Activated CD8-positive, alpha-beta T cell treated with anti-CD3 and anti-CD28 coated beads, Interleukin-2, amount 10 ng/mL, durations not matched to agents 7 days and 5 days (primary cell): Measurements from ENCODE around the gene PRR35. TPM values are rescaled to one million over a fixed set of nuclear protein-coding genes. Genes with fewer than 3 reads are reported as not detected.

Source experiments
- ATAC-seq: fragments of 150-1000 bp; cut with Tn5 transposase; one replicate; pipeline ENCODE4 v1.10.0; 2021; ENCODE audit warnings: moderate library complexity
- CTCF ChIA-PET: fragments of 350-600 bp; sonication (Branson Sonifier 250); formaldehyde crosslinking; loops from one replicate; lab custom pipeline; 2021; ENCODE audit warnings: antibody characterized with exemption; lab: Charles Lee
- POLR2A ChIA-PET: fragments of 350-600 bp; sonication (Branson Sonifier 250); formaldehyde crosslinking; loops from one replicate; lab custom pipeline; 2021; ENCODE audit warnings: antibody characterized with exemption; lab: Charles Lee
- DNase-seq: peaks from one replicate; pipeline ENCODE4 v3.0.0-alpha.2; 2020
- H3K27ac Mint-ChIP-seq: one replicate; pipeline ENCODE4 v1.8.0; 2021; ENCODE audit warnings: mild to moderate bottlenecking, mixed read lengths
- H3K27me3 Mint-ChIP-seq: one replicate; pipeline ENCODE4 v1.8.0; 2021; ENCODE audit warnings: low read depth, mixed read lengths
- H3K36me3 Mint-ChIP-seq: one replicate; pipeline ENCODE4 v1.8.0; 2021; ENCODE audit warnings: low read depth, mixed read lengths
- H3K4me1 Mint-ChIP-seq: one replicate; pipeline ENCODE4 v1.8.0; 2021; ENCODE audit warnings: low read depth, mixed read lengths
- H3K4me3 Mint-ChIP-seq: one replicate; pipeline ENCODE4 v1.8.0; 2021; ENCODE audit warnings: mild to moderate bottlenecking, mixed read lengths
- H3K9me3 Mint-ChIP-seq: one replicate; pipeline ENCODE4 v1.8.0; 2022; ENCODE audit warnings: mixed read lengths; ENCODE audit not compliant: insufficient read depth
- total RNA-seq, 2 experiments: library from RNA; stranded (reverse); gene quantifications; one replicate each; pipeline ENCODE4 v1.2.3, GENCODE V29; 2021

Gene PRR35
- total RNA-seq, 2 experiments from 2014 or later = not detected

DNA sequence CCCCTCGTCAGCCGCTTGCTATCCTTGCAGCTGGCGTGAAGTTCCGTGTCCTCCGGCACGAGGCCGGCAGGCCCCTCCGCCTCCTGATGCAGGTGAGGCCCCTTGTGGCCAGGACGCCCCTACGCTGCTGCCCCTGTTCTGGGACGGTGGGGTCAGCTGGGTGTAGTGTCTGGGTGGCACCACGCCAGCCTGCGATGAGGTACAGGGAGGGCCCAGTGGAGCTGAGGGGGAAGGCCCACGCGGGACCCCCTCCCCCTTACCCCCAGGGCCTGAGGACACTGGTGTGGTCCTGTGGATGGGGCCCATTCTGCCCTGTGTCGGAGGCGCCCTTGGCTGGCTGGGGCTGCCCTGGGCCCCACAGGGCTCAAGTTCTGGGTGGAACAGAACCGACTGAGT lies 22.0 kb downstream of the PRR35 start:
- H3K4me3 Mint-ChIP-seq = no peak overlapping the region
- ATAC-seq = no peak
- H3K27me3 Mint-ChIP-seq = no peaks in the 10 kb centered on the region
- no peaks in the 10 kb centered on the region for H3K36me3 Mint-ChIP-seq
- ChIA-PET CTCF (no interaction called here), POLR2A (no interaction called here)
- no peak overlapping the region for H3K27ac Mint-ChIP-seq
- DNase-seq = no peak
- H3K4me1 Mint-ChIP-seq = peaks cover 4% of the 10 kb centered on the region
- H3K9me3 Mint-ChIP-seq = no peaks in the 10 kb centered on the region

DNA sequence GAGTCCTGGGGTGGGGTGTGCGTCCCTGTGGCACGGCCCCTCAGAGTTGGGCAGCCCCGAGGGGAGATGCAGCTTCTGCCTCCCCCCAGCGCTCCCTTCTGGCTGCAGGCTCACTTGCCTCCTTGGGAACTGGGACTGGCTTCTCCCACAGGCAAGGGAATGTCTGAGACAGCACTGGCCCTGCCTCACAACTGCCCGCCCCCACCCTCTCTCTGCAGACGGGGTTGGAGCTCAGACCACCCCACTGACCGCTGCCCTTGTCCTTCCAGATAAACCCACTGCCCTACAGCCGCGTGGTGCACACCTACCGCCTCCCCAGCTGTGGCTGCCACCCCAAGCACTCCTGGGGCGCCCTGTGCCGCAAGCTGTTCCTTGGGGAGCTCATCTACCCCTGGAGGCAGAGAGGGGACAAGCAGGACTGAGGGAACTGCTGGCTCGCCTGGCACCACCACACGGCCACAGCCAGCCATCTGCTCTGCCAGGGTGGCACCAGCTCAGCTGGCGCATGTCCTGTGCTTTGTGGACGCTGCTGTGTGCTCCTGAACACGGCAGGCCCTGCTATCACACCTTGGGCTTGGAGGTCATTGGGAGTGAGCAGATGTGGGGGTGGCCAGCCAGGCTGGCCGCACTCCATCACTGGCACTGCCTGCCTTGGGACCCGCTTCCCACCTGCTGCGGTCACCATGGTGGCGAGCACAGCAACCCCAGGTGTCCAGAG lies 22.6 kb downstream of the PRR35 start:
- ChIA-PET CTCF (no interaction called here), POLR2A (no interaction called here)
- peaks cover 8% of the 10 kb centered on the region for H3K4me1 Mint-ChIP-seq
- DNase-seq (no peak), ATAC-seq (no peak)
- peaks cover 2% of the 10 kb centered on the region for H3K36me3 Mint-ChIP-seq
- no peak overlapping the region for H3K27ac Mint-ChIP-seq
- no peak overlapping the region for H3K4me3 Mint-ChIP-seq
- H3K9me3 Mint-ChIP-seq = no peaks in the 10 kb centered on the region
- no peaks in the 10 kb centered on the region for H3K27me3 Mint-ChIP-seq

DNA sequence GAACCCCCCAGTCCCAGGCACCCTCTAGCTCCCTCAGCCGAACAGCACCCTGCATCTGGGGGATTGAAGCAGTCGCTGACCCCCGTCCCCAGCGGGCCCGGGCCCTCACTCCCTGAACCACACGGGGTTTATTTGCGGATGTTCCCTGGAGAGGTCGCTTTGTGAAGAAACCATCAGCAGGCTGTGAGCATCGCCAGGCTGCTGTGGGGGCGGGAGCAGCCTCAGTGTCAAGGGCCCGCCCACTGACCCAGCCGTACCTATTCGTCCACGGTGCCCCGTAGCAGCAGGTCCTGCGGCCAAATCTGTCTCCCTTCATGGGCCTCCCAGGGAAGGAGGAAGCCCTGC lies 23.2 kb downstream of the PRR35 start:
- H3K4me3 Mint-ChIP-seq = no peak overlapping the region
- H3K4me1 Mint-ChIP-seq = peaks cover 9% of the 10 kb centered on the region
- ChIA-PET CTCF (no interaction called here), POLR2A (no interaction called here)
- no peaks in the 10 kb centered on the region for H3K9me3 Mint-ChIP-seq
- peaks cover 2% of the 10 kb centered on the region for H3K36me3 Mint-ChIP-seq
- no peak for ATAC-seq
- no peak for DNase-seq
- no peak overlapping the region for H3K27ac Mint-ChIP-seq
- H3K27me3 Mint-ChIP-seq = no peaks in the 10 kb centered on the region

DNA sequence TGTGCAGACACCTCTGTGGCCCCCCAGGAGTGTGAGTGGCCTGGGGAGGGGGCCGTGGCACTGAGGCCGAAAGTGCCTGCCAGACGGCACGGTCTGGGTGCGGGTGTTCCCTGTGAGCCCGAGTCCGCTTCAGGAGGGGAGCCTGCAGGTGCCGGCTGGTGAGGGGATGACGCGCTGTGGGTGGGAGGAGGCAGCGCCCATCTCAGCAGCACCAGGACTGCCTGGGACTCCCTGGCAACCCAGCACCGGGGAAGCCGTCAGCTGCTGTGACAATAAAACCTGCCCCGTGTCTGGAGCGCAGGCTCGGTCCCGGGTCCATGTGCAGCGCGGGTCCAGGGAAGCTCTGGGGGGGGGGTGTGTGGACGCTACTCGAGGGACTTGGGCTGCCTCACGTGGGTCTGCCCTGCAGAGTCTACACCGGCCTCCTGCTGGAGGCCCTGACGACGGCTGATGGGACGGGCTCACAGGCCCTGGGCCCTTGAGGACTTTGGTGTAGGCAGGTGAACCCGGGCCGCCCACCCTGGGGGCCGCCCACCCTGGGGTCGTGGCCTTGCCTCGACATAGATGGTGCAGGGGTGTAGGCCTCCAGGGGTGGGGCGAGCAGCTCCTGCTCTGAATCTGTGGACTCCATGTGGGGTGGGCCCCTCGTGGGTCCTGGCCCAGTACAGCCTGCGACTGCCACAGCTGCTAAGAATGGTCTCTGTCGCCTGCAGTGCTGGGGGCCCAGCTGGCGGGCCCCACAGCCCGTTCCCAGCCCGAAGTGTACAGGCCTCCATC lies 23.8 kb downstream of the PRR35 start:
- H3K4me3 Mint-ChIP-seq = no peak overlapping the region
- no peaks in the 10 kb centered on the region for H3K27me3 Mint-ChIP-seq
- ATAC-seq = no peak
- H3K36me3 Mint-ChIP-seq = peaks cover 2% of the 10 kb centered on the region
- H3K4me1 Mint-ChIP-seq = peaks cover 9% of the 10 kb centered on the region
- CTCF ChIA-PET = no interaction called here
- no peak overlapping the region for H3K27ac Mint-ChIP-seq
- H3K9me3 Mint-ChIP-seq = no peaks in the 10 kb centered on the region
- DNase-seq = no peak
- POLR2A ChIA-PET = no interaction called here

DNA sequence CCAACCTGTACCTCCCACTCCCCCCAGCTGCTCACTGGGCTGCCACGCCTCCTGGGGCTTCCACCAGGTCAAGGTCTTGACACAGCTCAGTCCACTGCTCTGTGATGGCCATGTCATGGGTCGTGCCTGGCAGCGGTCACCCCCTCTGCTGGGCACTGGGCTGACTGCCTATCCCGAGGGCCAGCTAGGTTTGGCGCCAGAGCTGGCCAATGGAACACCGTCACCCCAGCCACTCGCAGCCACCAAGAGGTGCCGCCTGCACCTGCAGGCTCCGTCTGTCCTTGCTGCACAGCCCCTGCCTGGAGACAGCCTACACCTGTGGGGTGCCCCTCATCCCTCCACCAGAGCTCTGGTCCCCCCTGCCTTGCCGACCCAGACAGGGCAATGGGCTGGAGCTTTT lies 25.2 kb downstream of the PRR35 start:
- Mint-ChIP-seq H3K4me1 (peaks cover 7% of the 10 kb centered on the region), H3K27ac (peak overlapping the region; percentile 11), H3K4me3 (no peak overlapping the region), H3K36me3 (peaks cover 2% of the 10 kb centered on the region), H3K9me3 (no peaks in the 10 kb centered on the region), H3K27me3 (no peaks in the 10 kb centered on the region)
- DNase-seq (no peak), ATAC-seq (no peak)
- POLR2A ChIA-PET = no interaction called here
- CTCF ChIA-PET = no interaction called here

DNA sequence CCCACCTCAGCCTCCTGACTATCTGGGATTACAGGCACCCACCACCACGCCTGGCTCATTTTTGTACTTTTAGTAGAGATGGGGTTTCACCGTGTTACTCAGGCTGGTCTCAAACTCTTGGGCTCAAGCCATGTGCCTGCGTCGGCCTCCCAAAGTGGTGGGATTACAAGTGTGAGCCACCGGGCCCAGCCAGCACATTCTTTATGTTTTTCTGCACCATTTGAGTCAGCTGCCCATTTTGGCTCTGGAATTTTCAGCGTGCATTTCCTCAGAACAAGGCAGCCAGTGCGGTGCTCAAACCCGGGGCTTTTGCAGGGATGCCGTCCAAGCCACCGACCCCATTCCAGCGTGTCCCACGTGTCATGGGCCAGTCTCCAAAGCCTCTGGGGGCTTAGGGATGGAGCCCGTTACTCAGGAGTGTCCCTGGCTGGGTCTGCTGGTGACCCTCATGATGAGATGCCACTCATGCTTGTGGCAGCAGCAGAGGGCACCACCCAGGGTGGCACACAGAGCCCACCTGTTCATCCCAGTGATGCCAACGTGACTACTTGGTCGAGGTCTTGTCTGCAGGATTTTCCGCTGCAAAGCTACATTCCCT lies 26.0 kb downstream of the PRR35 start:
- H3K36me3 Mint-ChIP-seq = peaks cover 2% of the 10 kb centered on the region
- H3K27me3 Mint-ChIP-seq = no peaks in the 10 kb centered on the region
- H3K4me3 Mint-ChIP-seq = no peak overlapping the region
- no peaks in the 10 kb centered on the region for H3K9me3 Mint-ChIP-seq
- CTCF ChIA-PET = no interaction called here
- no peak for DNase-seq
- peaks cover 13% of the 10 kb centered on the region for H3K4me1 Mint-ChIP-seq
- POLR2A ChIA-PET = no interaction called here
- no peak overlapping the region for H3K27ac Mint-ChIP-seq
- ATAC-seq = no peak

DNA sequence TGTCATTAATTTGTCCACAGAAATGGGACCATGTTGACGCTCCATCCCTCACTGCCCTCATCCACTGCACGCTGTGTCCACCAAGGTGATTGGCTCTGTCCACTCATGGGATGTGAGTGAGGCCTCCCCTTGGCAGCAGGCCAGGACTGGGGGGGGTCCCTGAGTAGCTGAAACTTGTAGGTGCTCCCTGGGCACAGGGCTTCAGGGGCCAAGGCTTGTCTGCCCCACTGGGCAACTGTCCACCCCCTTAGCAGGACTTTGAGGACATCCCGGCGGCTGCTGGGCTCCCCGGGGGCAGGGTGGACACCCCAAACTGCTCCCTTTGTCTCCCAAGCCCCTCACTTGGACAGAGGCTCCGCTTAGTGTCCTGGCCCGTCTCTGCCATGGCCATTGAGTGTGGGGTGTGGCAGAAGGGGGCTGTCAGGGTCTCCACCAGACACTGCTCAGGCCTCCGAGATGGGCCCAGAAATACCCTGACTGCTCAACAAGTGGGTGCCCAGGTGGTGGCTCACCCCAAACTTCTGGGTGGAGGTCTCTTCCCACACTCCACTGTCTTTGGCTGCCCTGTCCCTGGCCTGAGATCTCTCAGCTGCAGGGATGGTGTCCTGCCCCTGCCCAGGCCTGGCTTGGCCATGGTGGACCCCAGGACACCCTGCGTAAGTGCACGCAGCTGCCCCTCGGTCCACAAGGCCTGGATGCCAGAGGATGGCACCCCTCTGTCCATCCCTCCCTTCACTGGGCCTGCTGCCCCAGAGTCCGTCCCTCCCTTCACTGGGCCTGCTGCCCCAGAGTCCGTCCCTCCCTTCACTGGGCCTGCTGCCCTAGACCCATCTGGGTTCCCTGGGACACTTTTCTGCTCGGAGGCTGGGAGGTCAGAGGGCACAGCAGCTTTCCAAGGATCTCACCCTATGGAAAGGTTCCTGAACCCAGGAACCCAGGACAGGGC lies 26.7 kb downstream of the PRR35 start:
- DNase-seq (no peak), ATAC-seq (no peak)
- POLR2A ChIA-PET = interaction anchor here (1.2 kb wide), 1 partner anchor 49 kb away, joined by 3 read pairs; the partner anchor contains the start of gene METTL26
- Mint-ChIP-seq H3K27me3 (no peaks in the 10 kb centered on the region), H3K4me1 (peaks cover 18% of the 10 kb centered on the region), H3K36me3 (peaks cover 2% of the 10 kb centered on the region), H3K9me3 (no peaks in the 10 kb centered on the region), H3K27ac (peak overlapping the region; percentile 84), H3K4me3 (peak overlapping the region; percentile 84)
- CTCF ChIA-PET = no interaction called here

DNA sequence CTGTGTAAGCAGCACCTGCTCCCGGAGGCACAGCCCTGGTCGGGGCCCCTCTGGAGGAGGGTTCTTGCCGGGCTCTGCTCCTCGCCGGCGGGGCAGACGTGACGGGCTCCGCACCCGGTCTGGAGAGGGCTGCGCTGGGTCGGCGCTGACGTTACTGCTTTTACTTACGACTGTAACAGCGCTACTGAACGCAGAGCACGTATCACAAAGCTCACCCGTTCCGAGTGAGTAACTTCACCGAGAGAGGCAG lies 28.4 kb downstream of the PRR35 start:
- Mint-ChIP-seq H3K9me3 (no peaks in the 10 kb centered on the region), H3K4me1 (peaks cover 33% of the 10 kb centered on the region), H3K36me3 (peaks cover 2% of the 10 kb centered on the region), H3K4me3 (peak overlapping the region; percentile 84), H3K27me3 (no peaks in the 10 kb centered on the region), H3K27ac (peak overlapping the region; percentile 99)
- DNase-seq (peak; percentile 75), ATAC-seq (peak; percentile 13)
- POLR2A ChIA-PET = interaction anchor here (0.7 to 1.4 kb wide), 6 partner anchors 9 to 1376 kb away, joined by 3 read pairs; partner anchors contain the start of genes METTL26, RPS2 and WFIKKN1
- CTCF ChIA-PET = interaction anchor here (1.1 kb wide), 1 partner anchor 9 kb away, joined by 3 read pairs; no protein-coding TSS in a partner anchor

DNA sequence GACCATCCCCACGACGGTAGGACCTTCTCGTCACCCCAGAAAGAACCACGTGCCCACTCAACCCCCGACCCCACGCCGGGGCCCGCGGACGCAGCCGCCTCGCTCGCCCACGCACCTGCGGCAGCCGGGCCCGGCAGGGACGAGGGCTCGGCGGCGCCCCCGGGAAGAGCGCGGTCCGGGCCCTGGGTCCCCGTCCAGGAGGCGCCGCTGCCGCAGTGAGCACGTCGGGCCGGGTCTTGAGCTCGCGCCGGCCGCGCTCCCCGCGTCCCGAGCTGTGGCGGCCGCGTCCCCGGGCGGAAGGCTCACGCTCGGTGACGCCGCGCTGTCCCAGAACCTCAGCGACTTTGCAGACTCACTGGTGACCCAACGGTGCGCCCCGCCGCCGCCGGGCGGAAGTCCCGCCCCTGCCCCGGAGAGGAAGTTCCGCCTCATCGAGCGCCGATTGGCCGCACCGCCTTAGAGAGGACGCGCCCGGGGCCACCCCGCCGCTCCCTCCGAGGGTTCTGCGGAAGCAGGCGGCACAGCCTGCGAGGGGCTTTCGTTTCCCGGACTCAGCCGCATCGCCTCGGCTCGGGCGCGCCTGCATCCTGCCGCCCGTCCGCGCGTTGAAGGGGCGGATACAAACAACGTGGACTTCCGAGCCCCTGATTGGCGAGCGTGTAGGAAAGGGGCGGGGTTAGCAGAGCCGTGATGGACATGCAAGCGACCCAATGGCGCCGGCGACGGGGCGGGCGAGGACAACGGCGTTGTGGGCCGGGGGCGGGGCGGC lies 28.9 kb downstream of the PRR35 start:
- DNase-seq = peak; percentile 98
- POLR2A ChIA-PET = interaction anchor here (0.5 to 1.4 kb wide), 6 partner anchors 9 to 1376 kb away, joined by 3 read pairs; partner anchors contain the start of genes RPS2 and WFIKKN1
- peaks cover 2% of the 10 kb centered on the region for H3K36me3 Mint-ChIP-seq
- no peaks in the 10 kb centered on the region for H3K9me3 Mint-ChIP-seq
- peak overlapping the region; percentile 99 for H3K27ac Mint-ChIP-seq
- CTCF ChIA-PET = interaction anchor here (1.1 kb wide), 1 partner anchor 10 kb away, joined by 3 read pairs; no protein-coding TSS in a partner anchor
- H3K27me3 Mint-ChIP-seq = no peaks in the 10 kb centered on the region
- peaks cover 34% of the 10 kb centered on the region for H3K4me1 Mint-ChIP-seq
- peak overlapping the region; percentile 84 for H3K4me3 Mint-ChIP-seq
- ATAC-seq = peak; percentile 78

GRCh38 chr16:589658-590187 lies 29.5 kb downstream of the PRR35 start, which contains the start of gene RAB40C:
Gene RAB40C (plus strand): TSS chr16:590066. CDS start chr16:590292, 226 bp downstream.
- Mint-ChIP-seq H3K27me3 (no peaks in the 10 kb centered on the region), H3K4me1 (peaks cover 34% of the 10 kb centered on the region), H3K9me3 (no peaks in the 10 kb centered on the region), H3K36me3 (peaks cover 2% of the 10 kb centered on the region), H3K27ac (peak within 1 kb of the TSS; percentile 97), H3K4me3 (peak within 1 kb of the TSS; percentile 84)
- peak; percentile 99 for DNase-seq
- POLR2A ChIA-PET = interaction anchor here (1.5 kb wide), 1 partner anchor 20 kb away, joined by 3 read pairs; no protein-coding TSS in a partner anchor
- ATAC-seq = peak; percentile 90
- CTCF ChIA-PET = no interaction called here
